HEK293 (cell line): ENCODE measurements around the gene STRA6.

Source experiments
- CTCF ChIA-PET: fragments of 350-600 bp; formaldehyde crosslinking; extraction: SDS; loops from one replicate; lab custom pipeline; 2021; ENCODE audit warnings: antibody characterized with exemption; lab: Yijun Ruan, JAX
- POLR2A ChIA-PET: fragments of 300-600 bp; formaldehyde crosslinking; extraction: SDS; loops from one replicate; lab custom pipeline; 2020; ENCODE audit warnings: antibody characterized with exemption, inconsistent platforms; lab: Yijun Ruan, JAX
- H3K27ac ChIP-seq: fragments of 200-500 bp; sonication (Bioruptor generic); 2 replicates; pipeline ENCODE4 v1.5.1; 2014; ENCODE audit warnings: low read depth, low read length, control low read depth, inconsistent platforms; ENCODE audit errors: extremely low read depth
- H3K36me3 ChIP-seq, 2 experiments: fragments of 200-500 bp in 1 of 2; sonication (Bioruptor generic) in 1 of 2; 1 replicate in 1 of 2; 2 replicates in 1 of 2; pipeline ENCODE4 v1.5.1; 2014 to 2017; ENCODE audit warnings: inconsistent platforms in 2 of 2, low read length in 2 of 2; ENCODE audit not compliant: control insufficient read depth in 2 of 2, insufficient read depth in 1 of 2
- H3K4me1 ChIP-seq: fragments of 200-500 bp; sonication (Bioruptor generic); 2 replicates; pipeline ENCODE4 v1.5.1; 2014; ENCODE audit warnings: mild to moderate bottlenecking, low read length, inconsistent platforms; ENCODE audit not compliant: control insufficient read depth, insufficient read depth
- H3K4me3 ChIP-seq: 2 replicates; pipeline ENCODE4 v1.5.1; 2011; ENCODE audit warnings: low read depth, mild to moderate bottlenecking, control low read depth, low read length, moderate library complexity
- H3K9me3 ChIP-seq: fragments of 200-500 bp; sonication (Bioruptor generic); 2 replicates; pipeline ENCODE4 v1.5.1; 2014; ENCODE audit warnings: low read depth, low read length, inconsistent platforms; ENCODE audit not compliant: control insufficient read depth, insufficient read depth
- REPIN1 ChIP-seq: fragments of 450-650 bp; formaldehyde crosslinking; IDR thresholded peaks from 2 replicates; pipeline ENCODE4 v1.5.1; 2017; ENCODE audit warnings: missing biosample characterization, missing genetic modification characterization, low read depth
- SALL2 ChIP-seq: fragments of 450-650 bp; formaldehyde crosslinking; IDR thresholded peaks from 2 replicates; pipeline ENCODE4 v1.5.0; 2017; ENCODE audit warnings: missing biosample characterization, mild to moderate bottlenecking, missing genetic modification characterization, borderline replicate concordance
- SETDB1 ChIP-seq: IDR thresholded peaks from one replicate; pipeline ENCODE4 v1.6.1; 2017; ENCODE audit warnings: mild to moderate bottlenecking, low read length, moderate library complexity, mixed read lengths; ENCODE audit not compliant: insufficient read length
- TRIM28 ChIP-seq: IDR thresholded peaks from 2 replicates; pipeline ENCODE4 v1.6.1; 2011; ENCODE audit warnings: low read length, control low read depth, borderline replicate concordance
- YY1 ChIP-seq: fragments of 450-650 bp; formaldehyde crosslinking; IDR thresholded peaks from 2 replicates; pipeline ENCODE4 v1.5.1; 2018; ENCODE audit warnings: missing biosample characterization, missing genetic modification characterization
- ZFP3 ChIP-seq: fragments of 450-650 bp; formaldehyde crosslinking; IDR thresholded peaks from 2 replicates; pipeline ENCODE4 v1.5.1; 2016; ENCODE audit warnings: low read depth, missing biosample characterization, missing genetic modification characterization
- ZFP37 ChIP-seq: fragments of 450-650 bp; formaldehyde crosslinking; IDR thresholded peaks from 2 replicates; pipeline ENCODE4 v1.5.1; 2016; ENCODE audit warnings: missing biosample characterization, missing genetic modification characterization
- ZFP69B ChIP-seq: fragments of 450-650 bp; formaldehyde crosslinking; IDR thresholded peaks from 2 replicates; pipeline ENCODE4 v1.5.1; 2016; ENCODE audit warnings: missing biosample characterization, missing genetic modification characterization
- ZNF169 ChIP-seq: fragments of 450-650 bp; formaldehyde crosslinking; IDR thresholded peaks from 2 replicates; pipeline ENCODE4 v1.5.1; 2016; ENCODE audit warnings: missing biosample characterization, missing genetic modification characterization
- ZNF23 ChIP-seq: fragments of 450-650 bp; formaldehyde crosslinking; IDR thresholded peaks from 2 replicates; pipeline ENCODE4 v1.5.1; 2016; ENCODE audit warnings: missing biosample characterization, missing genetic modification characterization, borderline replicate concordance
- ZNF302 ChIP-seq: fragments of 450-650 bp; formaldehyde crosslinking; IDR thresholded peaks from 2 replicates; pipeline ENCODE4 v1.5.1; 2016; ENCODE audit warnings: missing biosample characterization, missing genetic modification characterization, low read depth
- ZNF324 ChIP-seq: fragments of 450-650 bp; formaldehyde crosslinking; IDR thresholded peaks from 2 replicates; pipeline ENCODE4 v1.5.1; 2016; ENCODE audit warnings: missing biosample characterization, missing genetic modification characterization
- ZNF335 ChIP-seq: fragments of 450-650 bp; formaldehyde crosslinking; conservative IDR thresholded peaks from 2 replicates; pipeline ENCODE4 v1.5.1; 2016; ENCODE audit warnings: missing biosample characterization, missing genetic modification characterization
- ZNF394 ChIP-seq: fragments of 450-650 bp; formaldehyde crosslinking; IDR thresholded peaks from 2 replicates; pipeline ENCODE4 v1.5.1; 2016; ENCODE audit warnings: missing biosample characterization, missing genetic modification characterization, mild to moderate bottlenecking, moderate library complexity, borderline replicate concordance
- ZNF404 ChIP-seq: fragments of 450-650 bp; formaldehyde crosslinking; IDR thresholded peaks from 2 replicates; pipeline ENCODE4 v1.5.1; 2017; ENCODE audit warnings: missing biosample characterization, missing genetic modification characterization
- ZNF561 ChIP-seq: fragments of 450-650 bp; IDR thresholded peaks from 2 replicates; pipeline ENCODE4 v1.5.1; 2018; ENCODE audit warnings: missing biosample characterization, missing genetic modification characterization, borderline replicate concordance
- ZNF660 ChIP-seq: fragments of 450-650 bp; IDR thresholded peaks from 2 replicates; pipeline ENCODE4 v1.5.1; 2018; ENCODE audit warnings: missing biosample characterization, mild to moderate bottlenecking, missing genetic modification characterization
- ZNF670 ChIP-seq: fragments of 450-650 bp; formaldehyde crosslinking; IDR thresholded peaks from 2 replicates; pipeline ENCODE4 v1.5.1; 2016; ENCODE audit warnings: missing biosample characterization, missing genetic modification characterization, low read depth
- ZSCAN16 ChIP-seq: fragments of 450-650 bp; formaldehyde crosslinking; IDR thresholded peaks from 2 replicates; pipeline ENCODE4 v1.5.1; 2016; ENCODE audit warnings: missing biosample characterization, missing genetic modification characterization
- TF ChIP-seq, protein P1 (sequence below): fragments of 450-650 bp; formaldehyde crosslinking; IDR thresholded peaks from 2 replicates; pipeline ENCODE4 v1.5.1; 2016; ENCODE audit warnings: missing biosample characterization, missing genetic modification characterization
- TF ChIP-seq, protein P2 (sequence below): fragments of 450-650 bp; formaldehyde crosslinking; IDR thresholded peaks from 2 replicates; pipeline ENCODE4 v1.5.1; 2016; ENCODE audit warnings: missing biosample characterization, missing genetic modification characterization
- TF ChIP-seq, protein P3 (sequence below): fragments of 450-650 bp; formaldehyde crosslinking; IDR thresholded peaks from 2 replicates; pipeline ENCODE4 v1.5.1; 2017; ENCODE audit warnings: missing biosample characterization, missing genetic modification characterization

The STRA6 gene

DNA sequence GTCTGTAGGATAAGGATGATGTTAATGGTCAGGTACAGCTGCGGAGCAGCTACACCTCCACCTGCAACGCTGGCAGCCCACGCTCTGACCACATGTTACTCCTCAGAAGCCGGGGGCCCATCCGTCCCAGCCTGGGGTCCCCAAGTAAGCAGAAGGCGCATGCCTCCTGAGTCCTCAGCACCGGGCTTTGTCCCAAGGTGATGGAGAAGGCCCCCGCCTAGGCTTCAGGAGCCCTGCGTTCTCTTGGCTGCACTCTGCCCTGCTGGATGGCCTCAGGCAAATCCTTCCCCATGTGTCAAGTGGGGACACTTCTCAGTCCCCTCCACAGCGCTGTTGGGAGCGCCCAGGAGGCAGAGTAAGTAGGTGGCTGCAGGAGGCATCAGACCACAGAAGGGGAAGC is 14.4 kb downstream of the STRA6 start:
- TF ChIP-seq YY1 (tag by site-specific recombination) (no peak), ZNF670 (tag by site-specific recombination) (no peak), ZNF394 (tag by site-specific recombination) (no peak), ZNF169 (tag by site-specific recombination) (no peak), ZSCAN16 (tag by site-specific recombination) (no peak), ZFP37 (tag by site-specific recombination) (no peak), ZNF335 (tag by site-specific recombination) (no peak), REPIN1 (tag by site-specific recombination) (no peak), ZNF660 (tag by site-specific recombination) (no peak), ZNF23 (tag by site-specific recombination) (no peak)
- TF ChIP-seq, all 188 proteins: peak for 0
- Histone ChIP-seq H3K27ac (no peak overlapping the region), H3K36me3 (no peaks in the 10 kb centered on the region), H3K4me3 (no peak overlapping the region), H3K9me3 (no peaks in the 10 kb centered on the region), H3K4me1 (no peaks in the 10 kb centered on the region; the same call in 1 of the 2 replicates)
- POLR2A ChIA-PET, result interaction anchor here (0.5 to 3.1 kb wide), 3 partner anchors 8 to 127 kb away, joined by 4 to 12 read pairs (median 4); partner anchors contain the start of gene STRA6
- CTCF ChIA-PET, result no interaction called here

DNA sequence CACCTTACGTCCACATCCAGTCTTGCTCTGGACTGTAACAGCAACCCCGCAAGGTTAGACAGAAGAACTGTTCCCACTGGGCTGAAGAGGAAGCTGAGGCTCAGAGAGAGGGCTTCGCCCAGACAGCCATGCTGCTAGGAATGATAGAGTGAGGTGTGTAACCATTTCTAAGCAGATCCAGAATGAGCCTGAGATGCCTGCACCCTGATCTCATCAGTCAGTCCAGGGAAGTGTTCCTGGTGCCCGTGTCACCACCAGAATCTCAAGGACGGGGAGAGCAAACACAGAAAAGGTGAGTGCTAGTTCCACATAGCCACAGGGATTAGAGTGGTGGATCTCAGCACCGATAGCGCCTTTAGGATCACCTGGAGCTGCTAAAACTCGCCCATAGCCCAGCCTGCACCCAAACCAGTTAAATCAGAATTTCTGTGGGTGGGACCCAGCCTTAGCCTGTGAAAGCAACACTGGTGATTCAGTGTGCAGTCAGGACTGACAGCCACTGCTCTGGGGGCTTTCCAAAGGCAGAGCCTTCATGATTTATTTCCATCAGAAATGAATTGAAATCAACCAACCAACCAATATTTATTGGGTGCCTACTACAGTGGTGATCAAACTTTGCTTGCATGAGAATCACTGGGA is 16.8 kb downstream of the STRA6 start:
- TF ChIP-seq, protein P1, sequence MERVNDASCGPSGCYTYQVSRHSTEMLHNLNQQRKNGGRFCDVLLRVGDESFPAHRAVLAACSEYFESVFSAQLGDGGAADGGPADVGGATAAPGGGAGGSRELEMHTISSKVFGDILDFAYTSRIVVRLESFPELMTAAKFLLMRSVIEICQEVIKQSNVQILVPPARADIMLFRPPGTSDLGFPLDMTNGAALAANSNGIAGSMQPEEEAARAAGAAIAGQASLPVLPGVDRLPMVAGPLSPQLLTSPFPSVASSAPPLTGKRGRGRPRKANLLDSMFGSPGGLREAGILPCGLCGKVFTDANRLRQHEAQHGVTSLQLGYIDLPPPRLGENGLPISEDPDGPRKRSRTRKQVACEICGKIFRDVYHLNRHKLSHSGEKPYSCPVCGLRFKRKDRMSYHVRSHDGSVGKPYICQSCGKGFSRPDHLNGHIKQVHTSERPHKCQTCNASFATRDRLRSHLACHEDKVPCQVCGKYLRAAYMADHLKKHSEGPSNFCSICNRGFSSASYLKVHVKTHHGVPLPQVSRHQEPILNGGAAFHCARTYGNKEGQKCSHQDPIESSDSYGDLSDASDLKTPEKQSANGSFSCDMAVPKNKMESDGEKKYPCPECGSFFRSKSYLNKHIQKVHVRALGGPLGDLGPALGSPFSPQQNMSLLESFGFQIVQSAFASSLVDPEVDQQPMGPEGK (tag by site-specific recombination), result no peak
- TF ChIP-seq SALL2 (tag by site-specific recombination) (no peak), TRIM28 (no peak), ZNF302 (tag by site-specific recombination) (no peak), ZFP69B (no peak), ZNF561 (tag by site-specific recombination) (no peak), ZNF404 (tag by site-specific recombination) (no peak), SETDB1 (no peak), ZNF670 (tag by site-specific recombination) (no peak), ZNF324 (tag by site-specific recombination) (no peak), ZFP3 (tag by site-specific recombination) (no peak)
- TF ChIP-seq, protein P2, sequence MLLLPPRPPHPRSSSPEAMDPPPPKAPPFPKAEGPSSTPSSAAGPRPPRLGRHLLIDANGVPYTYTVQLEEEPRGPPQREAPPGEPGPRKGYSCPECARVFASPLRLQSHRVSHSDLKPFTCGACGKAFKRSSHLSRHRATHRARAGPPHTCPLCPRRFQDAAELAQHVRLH (tag by site-specific recombination), result no peak
- TF ChIP-seq, protein P3, sequence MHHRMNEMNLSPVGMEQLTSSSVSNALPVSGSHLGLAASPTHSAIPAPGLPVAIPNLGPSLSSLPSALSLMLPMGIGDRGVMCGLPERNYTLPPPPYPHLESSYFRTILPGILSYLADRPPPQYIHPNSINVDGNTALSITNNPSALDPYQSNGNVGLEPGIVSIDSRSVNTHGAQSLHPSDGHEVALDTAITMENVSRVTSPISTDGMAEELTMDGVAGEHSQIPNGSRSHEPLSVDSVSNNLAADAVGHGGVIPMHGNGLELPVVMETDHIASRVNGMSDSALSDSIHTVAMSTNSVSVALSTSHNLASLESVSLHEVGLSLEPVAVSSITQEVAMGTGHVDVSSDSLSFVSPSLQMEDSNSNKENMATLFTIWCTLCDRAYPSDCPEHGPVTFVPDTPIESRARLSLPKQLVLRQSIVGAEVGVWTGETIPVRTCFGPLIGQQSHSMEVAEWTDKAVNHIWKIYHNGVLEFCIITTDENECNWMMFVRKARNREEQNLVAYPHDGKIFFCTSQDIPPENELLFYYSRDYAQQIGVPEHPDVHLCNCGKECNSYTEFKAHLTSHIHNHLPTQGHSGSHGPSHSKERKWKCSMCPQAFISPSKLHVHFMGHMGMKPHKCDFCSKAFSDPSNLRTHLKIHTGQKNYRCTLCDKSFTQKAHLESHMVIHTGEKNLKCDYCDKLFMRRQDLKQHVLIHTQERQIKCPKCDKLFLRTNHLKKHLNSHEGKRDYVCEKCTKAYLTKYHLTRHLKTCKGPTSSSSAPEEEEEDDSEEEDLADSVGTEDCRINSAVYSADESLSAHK (tag by site-specific recombination), result no peak
- H3K27ac ChIP-seq, result no peak overlapping the region
- H3K4me1 ChIP-seq, result no peaks in the 10 kb centered on the region
- POLR2A ChIA-PET, result interaction anchor here (3.1 kb wide), 1 partner anchor 10 kb away, joined by 12 read pairs; no protein-coding TSS in a partner anchor
- H3K9me3 ChIP-seq, result no peaks in the 10 kb centered on the region
- no peak overlapping the region for H3K4me3 ChIP-seq
- CTCF ChIA-PET, result interaction anchor here (1.1 kb wide), 1 partner anchor 122 kb away, joined by 3 read pairs; no protein-coding TSS in a partner anchor
- H3K36me3 ChIP-seq, result peaks cover 0 to 3% of the 10 kb centered on the region in 2 experiments; a peak in 1 of 3 replicates
